ENCODE measurements around the gene USP12.
"Not testable (repeated sequence)": the region's sequence is repeated elsewhere in the genome, so short reads cannot be mapped to it uniquely, and the experiment has no call there.

USP12 gene

GRCh38 chr13:27171244-27171826 lies at the start of gene USP12:
Gene USP12, minus strand, starts transcription at chr13:27171811. Its CDS starts 172 bp downstream, at chr13:27171639.
- FAIRE-seq (no peak), DNase-seq (ENCODE audit: extremely low spot score, insufficient read length, low read depth) (no peak)

- no peak for FAIRE-seq
- DNase-seq (ENCODE audit: extremely low spot score, insufficient read length, low read depth): no peak
Observed at GRCh38 chr13:27219611-27220010, 48.0 kb upstream of the USP12 start.

GRCh38 chr13:27218861-27219260 lies 47.2 kb upstream of the USP12 start:
- not testable (repeated sequence) for DNase-seq (ENCODE audit: extremely low spot score, insufficient read length, low read depth)

GRCh38 chr13:27217791-27218190 lies 46.2 kb upstream of the USP12 start:
- not testable (repeated sequence) for DNase-seq (ENCODE audit: extremely low spot score, insufficient read length, low read depth); FAIRE-seq

More at GRCh38 chr13:27218861-27219260, 47.2 kb upstream of the USP12 start:
- not testable (repeated sequence) for FAIRE-seq

- not testable (repeated sequence) for FAIRE-seq; DNase-seq (ENCODE audit: extremely low spot score, insufficient read length, low read depth)
Observed at GRCh38 chr13:27213386-27213785, 41.8 kb upstream of the USP12 start.

- FAIRE-seq (no peak), DNase-seq (ENCODE audit: extremely low spot score, insufficient read length, low read depth) (no peak)
Observed at GRCh38 chr13:27211771-27212364, 40.3 kb upstream of the USP12 start.

- FAIRE-seq (no peak), DNase-seq (ENCODE audit: extremely low spot score, insufficient read length, low read depth) (no peak)
Observed at GRCh38 chr13:27211271-27211670, 39.7 kb upstream of the USP12 start.

GRCh38 chr13:27208514-27208913 lies 36.9 kb upstream of the USP12 start:
- DNase-seq (ENCODE audit: extremely low spot score, insufficient read length, low read depth) (no peak), FAIRE-seq (no peak)

GRCh38 chr13:27203854-27204253 lies 32.2 kb upstream of the USP12 start:
- DNase-seq (ENCODE audit: extremely low spot score, insufficient read length, low read depth): no peak
- no peak for FAIRE-seq

GRCh38 chr13:27203186-27203585 lies 31.6 kb upstream of the USP12 start:
- FAIRE-seq: no peak

GRCh38 chr13:27201661-27202060 lies 30.1 kb upstream of the USP12 start:
- DNase-seq (ENCODE audit: extremely low spot score, insufficient read length, low read depth) (no peak), FAIRE-seq (no peak)

More at GRCh38 chr13:27203186-27203585, 31.6 kb upstream of the USP12 start:
- DNase-seq (ENCODE audit: extremely low spot score, insufficient read length, low read depth): no peak

- FAIRE-seq (no peak), DNase-seq (ENCODE audit: extremely low spot score, insufficient read length, low read depth) (no peak)
Observed at GRCh38 chr13:27200413-27201070, 28.9 kb upstream of the USP12 start.

- no peak for DNase-seq (ENCODE audit: extremely low spot score, insufficient read length, low read depth)
- FAIRE-seq: no peak
Observed at GRCh38 chr13:27199696-27200095, 28.1 kb upstream of the USP12 start.

- FAIRE-seq (no peak), DNase-seq (ENCODE audit: extremely low spot score, insufficient read length, low read depth) (no peak)
Observed at GRCh38 chr13:27199211-27199610, 27.6 kb upstream of the USP12 start.

- DNase-seq (ENCODE audit: extremely low spot score, insufficient read length, low read depth) (no peak), FAIRE-seq (no peak)
Observed at GRCh38 chr13:27194895-27195764, 23.5 kb upstream of the USP12 start.

- no peak for FAIRE-seq
- DNase-seq (ENCODE audit: extremely low spot score, insufficient read length, low read depth): no peak
Observed at GRCh38 chr13:27194209-27194608, 22.6 kb upstream of the USP12 start.

GRCh38 chr13:27193496-27193895 lies 21.9 kb upstream of the USP12 start:
- DNase-seq (ENCODE audit: extremely low spot score, insufficient read length, low read depth) (no peak), FAIRE-seq (no peak)

- FAIRE-seq: no peak
- no peak for DNase-seq (ENCODE audit: extremely low spot score, insufficient read length, low read depth)
Observed at GRCh38 chr13:27192973-27193372, 21.4 kb upstream of the USP12 start.

GRCh38 chr13:27192367-27192766 lies 20.8 kb upstream of the USP12 start:
- FAIRE-seq: not testable (repeated sequence)

GRCh38 chr13:27189192-27189591 lies 17.6 kb upstream of the USP12 start:
- FAIRE-seq (no peak), DNase-seq (ENCODE audit: extremely low spot score, insufficient read length, low read depth) (no peak)

More at GRCh38 chr13:27192367-27192766, 20.8 kb upstream of the USP12 start:
- DNase-seq (ENCODE audit: extremely low spot score, insufficient read length, low read depth): not testable (repeated sequence)

All from GM18507 (cell line).